GM10248 (cell line): ENCODE data around the gene GIPC3.

Experiments used
- CTCF ChIA-PET: fragments of 300-600 bp; sonication (Branson Sonifier 250); formaldehyde crosslinking; extraction: SDS; loops from one replicate; lab custom pipeline; 2021; ENCODE audit warnings: antibody characterized with exemption; lab: Yijun Ruan, JAX
- POLR2A ChIA-PET: fragments of 350-650 bp; sonication (Branson Sonifier 250); formaldehyde crosslinking; extraction: SDS; loops from one replicate; lab custom pipeline; 2020; ENCODE audit warnings: antibody characterized with exemption; lab: Yijun Ruan, JAX
- DNase-seq: peaks from one replicate; pipeline ENCODE4 v3.0.0; 2012; ENCODE audit errors: extremely low spot score
- TF ChIP-seq, protein P1 (sequence below): IDR thresholded peaks from 2 replicates; pipeline ENCODE4 v1.5.1; 2012; ENCODE audit warnings: mild to moderate bottlenecking, low read depth; ENCODE audit errors: extremely low read depth, missing control alignments, control extremely low read depth

Gene GIPC3

DNA sequence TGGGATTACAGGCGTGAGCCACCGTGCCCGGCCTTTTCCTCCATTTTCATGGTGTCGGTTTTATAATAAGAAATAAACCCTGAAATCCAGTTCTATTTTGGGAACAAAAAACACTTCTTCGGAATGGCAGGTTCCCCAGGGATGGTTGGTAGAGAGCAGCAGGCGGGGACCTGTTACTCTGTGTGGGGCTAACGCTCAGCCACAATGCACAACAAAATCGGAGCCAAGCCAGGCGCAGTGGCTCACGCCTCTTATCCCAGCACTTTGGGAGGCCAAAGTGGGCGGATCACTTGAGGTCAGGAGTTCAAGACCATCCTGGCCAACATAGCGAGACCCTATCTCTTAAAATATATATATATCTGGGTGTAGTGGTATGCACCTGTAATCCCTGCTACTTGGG lies 15.7 kb downstream of the GIPC3 start:
- TF ChIP-seq, protein P1, sequence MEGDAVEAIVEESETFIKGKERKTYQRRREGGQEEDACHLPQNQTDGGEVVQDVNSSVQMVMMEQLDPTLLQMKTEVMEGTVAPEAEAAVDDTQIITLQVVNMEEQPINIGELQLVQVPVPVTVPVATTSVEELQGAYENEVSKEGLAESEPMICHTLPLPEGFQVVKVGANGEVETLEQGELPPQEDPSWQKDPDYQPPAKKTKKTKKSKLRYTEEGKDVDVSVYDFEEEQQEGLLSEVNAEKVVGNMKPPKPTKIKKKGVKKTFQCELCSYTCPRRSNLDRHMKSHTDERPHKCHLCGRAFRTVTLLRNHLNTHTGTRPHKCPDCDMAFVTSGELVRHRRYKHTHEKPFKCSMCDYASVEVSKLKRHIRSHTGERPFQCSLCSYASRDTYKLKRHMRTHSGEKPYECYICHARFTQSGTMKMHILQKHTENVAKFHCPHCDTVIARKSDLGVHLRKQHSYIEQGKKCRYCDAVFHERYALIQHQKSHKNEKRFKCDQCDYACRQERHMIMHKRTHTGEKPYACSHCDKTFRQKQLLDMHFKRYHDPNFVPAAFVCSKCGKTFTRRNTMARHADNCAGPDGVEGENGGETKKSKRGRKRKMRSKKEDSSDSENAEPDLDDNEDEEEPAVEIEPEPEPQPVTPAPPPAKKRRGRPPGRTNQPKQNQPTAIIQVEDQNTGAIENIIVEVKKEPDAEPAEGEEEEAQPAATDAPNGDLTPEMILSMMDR: no peak
- no peak for DNase-seq
- ChIA-PET CTCF (no interaction called here), POLR2A (no interaction called here)

DNA sequence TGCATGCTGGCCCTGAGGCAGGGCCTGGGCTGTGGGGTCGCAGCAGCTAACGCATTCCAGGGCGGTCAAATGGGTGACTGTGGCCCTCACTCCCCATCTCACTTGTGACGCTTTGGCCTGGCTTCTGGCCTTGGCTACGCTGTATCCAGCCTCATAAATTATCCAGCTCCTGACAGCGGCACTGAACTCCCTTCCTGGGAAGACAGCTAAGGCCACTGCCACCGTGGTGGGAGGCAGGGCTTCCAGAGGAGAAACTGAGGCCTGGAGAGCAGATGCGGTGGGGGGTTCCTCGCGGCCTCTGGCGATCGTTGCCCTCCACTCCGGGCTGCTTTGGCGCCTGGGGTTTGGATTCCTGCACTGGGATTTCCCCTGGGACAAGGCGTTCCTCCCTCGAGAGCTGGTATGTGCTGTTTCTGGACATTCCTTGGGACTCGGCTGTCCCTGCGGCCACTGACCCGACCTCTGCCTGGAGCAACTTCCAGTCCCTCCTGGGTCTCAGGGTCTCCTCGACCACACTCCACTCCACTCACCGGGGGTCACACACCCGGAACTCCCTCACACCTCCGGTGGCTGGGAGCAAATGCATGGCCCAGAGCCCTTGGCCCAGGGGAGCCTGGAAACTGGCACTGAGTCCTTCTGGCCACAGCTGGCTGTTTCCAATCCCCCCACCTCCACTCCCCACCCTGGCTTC lies 18.0 kb downstream of the GIPC3 start:
- ChIA-PET CTCF (interaction anchor here (1.2 to 2.9 kb wide), 4 partner anchors 14 to 86 kb away, joined by 3 to 9 read pairs (median 3); no protein-coding TSS in a partner anchor), POLR2A (no interaction called here)
- TF ChIP-seq, protein P1: no peak
- no peak for DNase-seq

GRCh38 chr19:3604227-3604986 lies 19.1 kb downstream of the GIPC3 start:
- TF ChIP-seq, protein P1: no peak
- DNase-seq: peak; percentile 57
- POLR2A ChIA-PET: interaction anchor here (0.5 kb wide), 1 partner anchor 64 kb away, joined by 6 read pairs; no protein-coding TSS in a partner anchor
- CTCF ChIA-PET: interaction anchor here (0.9 to 2.9 kb wide), 5 partner anchors 13 to 88 kb away, joined by 3 to 9 read pairs (median 4); partner anchors contain the start of gene GIPC3

- TF ChIP-seq, protein P1: no peak
- peak; percentile 80 for DNase-seq
- ChIA-PET CTCF (interaction anchor here (0.9 to 2.9 kb wide), 4 partner anchors 12 to 60 kb away, joined by 3 to 9 read pairs (median 6); partner anchors contain the start of gene GIPC3), POLR2A (interaction anchor here (0.5 kb wide), 1 partner anchor 65 kb away, joined by 6 read pairs; no protein-coding TSS in a partner anchor)
Measured at GRCh38 chr19:3604987-3605343, 19.7 kb downstream of the GIPC3 start.

GRCh38 chr19:3605361-3605760 lies 20.1 kb downstream of the GIPC3 start:
- TF ChIP-seq, protein P1: no peak
- DNase-seq: no peak
- ChIA-PET POLR2A (interaction anchor here (0.5 kb wide), 1 partner anchor 65 kb away, joined by 6 read pairs; no protein-coding TSS in a partner anchor), CTCF (interaction anchor here (0.9 to 2.9 kb wide), 3 partner anchors 12 to 60 kb away, joined by 4 to 9 read pairs (median 7); partner anchors contain the start of gene GIPC3)

- CTCF ChIA-PET: no interaction called here
- POLR2A ChIA-PET: interaction anchor here (0.7 kb wide), 1 partner anchor 15 kb away, joined by 3 read pairs; no protein-coding TSS in a partner anchor
- TF ChIP-seq, protein P1: no peak
- no peak for DNase-seq
Measured at GRCh38 chr19:3605770-3606169, 20.5 kb downstream of the GIPC3 start.
